Left kidney (tissue), 2 donors: ENCODE results near the gene ASAP2. TPM values are rescaled to one million over a fixed set of nuclear protein-coding genes. Genes with fewer than 3 reads are reported as not detected.

Experiments used
- DNase-seq: peaks from one replicate; pipeline ENCODE4 v3.0.0-alpha.2; 2013
- polyA plus RNA-seq: library from polyadenylated mRNA; unstranded; fragments of 120-200 nt; gene quantifications from one replicate; pipeline ENCODE4 v1.2.1, GENCODE V29; 2013; ENCODE audit not compliant: insufficient read length

Gene ASAP2
- polyA plus RNA-seq, 1 donor: 66.1 TPM

DNA sequence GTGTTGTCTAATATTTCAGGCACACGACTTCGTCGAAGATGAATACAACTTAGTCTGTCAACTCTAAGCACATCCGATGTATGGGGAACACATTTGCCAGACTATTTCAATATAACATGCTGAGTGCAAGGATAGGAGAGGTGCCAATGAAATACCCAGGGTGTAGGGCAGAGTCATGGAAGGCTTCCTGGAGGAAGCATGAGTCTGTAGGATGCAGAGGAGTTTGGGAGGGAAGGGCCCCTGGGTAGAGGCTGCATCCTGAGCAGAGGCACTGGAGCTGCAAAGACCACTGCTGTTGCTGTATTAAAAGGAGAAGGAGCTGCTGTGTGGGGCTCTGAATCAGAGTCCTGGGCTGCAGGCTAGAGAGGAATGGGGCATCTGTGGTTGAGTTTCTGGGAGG is 89.9 kb downstream of the ASAP2 start:
- no peak for DNase-seq

DNA sequence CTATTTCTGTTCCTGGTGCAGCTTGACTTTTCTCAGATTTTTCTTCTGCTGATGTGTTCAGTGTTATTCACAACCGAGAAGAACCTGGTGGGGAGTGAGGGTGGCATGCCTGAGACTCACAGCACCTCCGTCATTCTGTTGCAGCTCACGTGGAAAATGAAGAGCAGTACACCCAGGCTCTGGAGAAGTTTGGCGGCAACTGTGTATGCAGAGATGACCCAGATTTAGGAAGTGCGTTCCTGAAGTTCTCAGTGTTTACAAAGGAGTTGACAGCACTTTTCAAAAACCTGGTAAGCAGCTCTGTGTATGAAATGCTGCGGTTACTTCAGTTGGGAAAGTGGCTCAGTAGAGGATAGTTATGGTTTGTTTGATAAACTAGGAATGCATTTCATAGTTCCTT is 90.5 kb downstream of the ASAP2 start:
- DNase-seq: no peak

GRCh38 chr2:9297807-9298206 is 91.2 kb downstream of the ASAP2 start:
- DNase-seq: no peak

DNA sequence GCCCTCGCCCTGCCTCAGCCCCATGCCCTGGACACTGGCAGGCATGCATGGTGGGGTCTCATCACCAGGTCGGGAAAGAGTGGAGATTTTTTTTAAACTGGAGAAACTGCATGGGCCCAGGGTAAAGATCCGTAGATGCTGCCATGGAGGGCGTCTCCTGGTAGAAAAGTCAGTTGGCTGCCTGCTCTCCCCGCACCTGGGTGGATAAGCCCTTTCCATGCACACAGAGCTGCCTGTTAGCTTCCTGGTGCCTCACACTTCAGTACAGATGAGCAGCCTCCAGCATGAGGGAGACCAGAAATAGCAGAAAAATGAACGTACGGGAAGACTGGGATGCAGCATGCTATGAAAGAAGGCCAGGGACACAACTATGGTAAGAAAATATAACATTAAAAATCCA is 92.0 kb downstream of the ASAP2 start:
- no peak for DNase-seq

DNA sequence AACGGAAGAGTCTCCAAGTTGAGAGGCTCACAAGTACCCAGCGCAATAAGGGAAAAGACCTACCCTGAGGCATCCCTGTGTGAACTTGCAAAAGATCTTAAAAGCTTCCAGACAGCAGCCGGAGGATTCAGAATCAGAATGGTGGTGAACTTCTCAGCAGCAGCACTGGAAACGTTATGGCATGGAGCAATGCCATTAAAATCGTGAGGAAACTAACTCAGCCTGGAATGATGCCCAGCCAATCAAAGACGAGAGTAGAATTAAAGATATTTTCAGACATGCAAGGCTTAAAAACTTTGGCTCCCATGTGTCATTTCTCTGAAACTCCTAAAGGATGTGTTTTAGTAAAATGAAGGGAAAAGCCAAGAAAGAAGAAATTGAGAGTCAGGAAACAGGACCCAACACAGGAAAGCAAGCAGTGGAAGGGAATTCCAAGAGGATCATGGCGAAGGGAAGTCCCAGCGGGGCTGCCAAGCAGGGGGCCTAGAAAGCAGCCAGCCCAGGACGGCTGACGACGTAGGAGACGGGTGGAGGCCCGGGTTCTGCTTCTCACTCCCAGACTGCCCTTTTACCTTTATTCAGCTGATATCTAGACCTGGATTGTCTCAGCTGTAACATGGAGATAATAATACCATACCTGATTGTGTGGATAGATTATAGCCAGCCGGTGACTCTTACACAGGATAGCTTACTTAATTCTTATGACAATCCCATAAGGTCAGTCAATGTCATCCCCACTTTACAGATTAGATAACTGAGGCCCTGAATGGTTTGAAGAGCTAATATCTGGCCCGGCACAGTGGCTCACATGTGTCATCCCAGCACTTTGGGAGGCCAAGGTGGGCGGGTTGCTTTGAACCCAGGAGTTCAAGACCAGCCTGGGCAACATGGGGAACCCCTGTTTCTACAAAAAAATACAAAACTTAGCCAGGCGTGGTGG is 92.8 kb downstream of the ASAP2 start:
- DNase-seq: no peak

DNA sequence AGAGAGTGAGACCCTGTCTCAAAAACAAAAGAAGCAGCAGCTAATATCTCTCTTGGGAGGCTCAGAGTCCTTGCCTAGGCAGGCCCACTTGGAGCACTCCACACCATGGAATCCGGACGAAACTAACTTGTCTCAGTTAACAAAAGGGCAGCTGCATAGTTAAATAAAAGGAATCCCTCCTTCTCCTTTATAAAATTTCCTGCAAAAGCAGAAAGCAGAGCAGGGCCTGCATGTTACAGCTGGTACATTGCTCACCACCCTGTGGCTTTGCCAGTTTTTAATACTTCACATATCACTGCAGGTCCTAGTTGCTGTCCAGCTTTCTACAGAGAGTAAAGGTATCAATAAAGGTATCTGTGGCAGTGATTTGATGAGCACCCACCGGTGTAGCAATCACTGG is 93.6 kb downstream of the ASAP2 start:
- no peak for DNase-seq

DNA sequence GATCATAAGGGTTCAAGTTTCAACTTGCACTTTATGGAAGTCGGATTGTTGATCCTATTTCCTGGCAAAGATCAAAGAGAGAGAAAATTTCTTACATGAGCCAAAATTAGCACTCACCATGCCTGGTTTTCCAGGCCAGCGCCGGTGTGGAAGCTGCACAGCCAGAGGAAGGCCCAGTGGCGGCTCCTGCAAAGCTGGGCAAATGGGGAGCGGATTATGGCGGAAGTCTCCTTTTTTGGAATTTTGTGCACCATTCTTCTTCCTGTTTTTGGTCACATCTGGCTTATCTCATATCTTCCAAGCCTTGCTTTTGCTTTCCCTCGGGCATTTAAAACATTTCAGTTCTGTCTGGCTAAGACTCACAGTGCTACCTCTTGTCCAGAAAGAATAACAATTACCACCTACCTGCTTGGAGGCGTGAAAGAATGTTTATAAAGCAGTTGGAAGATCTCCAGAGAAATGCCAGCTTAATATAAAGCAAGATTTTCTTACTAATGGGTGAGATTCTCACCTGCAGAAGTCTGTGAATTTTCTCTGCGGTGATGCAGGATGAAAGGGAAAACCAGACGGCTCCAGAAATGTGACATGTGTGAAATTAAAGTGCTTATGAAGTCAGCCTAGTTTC is 94.3 kb downstream of the ASAP2 start:
- no peak for DNase-seq

- DNase-seq: no peak
These were observed 96.1 kb downstream of the ASAP2 start for GRCh38 chr2:9302755-9303154.

- no peak for DNase-seq
These were observed 97.1 kb downstream of the ASAP2 start for GRCh38 chr2:9303528-9304225.

DNA sequence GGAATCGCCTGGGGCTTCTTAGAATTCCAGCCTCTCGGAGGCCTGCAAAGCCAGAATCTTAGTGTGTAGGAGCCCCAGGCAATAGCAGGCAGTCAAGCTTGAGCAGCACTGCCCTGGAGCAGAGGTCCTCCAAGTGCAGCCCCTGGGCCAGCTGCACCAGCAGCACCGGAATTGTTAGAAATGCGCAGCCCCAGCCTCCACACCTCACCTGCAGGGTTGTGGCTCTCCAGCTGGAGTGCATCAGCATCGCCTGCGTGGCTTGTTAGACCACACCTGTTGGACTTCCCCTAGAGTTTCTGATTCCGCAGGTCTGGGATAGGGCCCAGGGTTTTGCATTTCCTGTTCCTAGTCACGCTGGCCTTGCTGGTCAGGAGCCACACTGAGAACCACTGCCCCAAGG is 100.3 kb downstream of the ASAP2 start:
- no peak for DNase-seq

DNA sequence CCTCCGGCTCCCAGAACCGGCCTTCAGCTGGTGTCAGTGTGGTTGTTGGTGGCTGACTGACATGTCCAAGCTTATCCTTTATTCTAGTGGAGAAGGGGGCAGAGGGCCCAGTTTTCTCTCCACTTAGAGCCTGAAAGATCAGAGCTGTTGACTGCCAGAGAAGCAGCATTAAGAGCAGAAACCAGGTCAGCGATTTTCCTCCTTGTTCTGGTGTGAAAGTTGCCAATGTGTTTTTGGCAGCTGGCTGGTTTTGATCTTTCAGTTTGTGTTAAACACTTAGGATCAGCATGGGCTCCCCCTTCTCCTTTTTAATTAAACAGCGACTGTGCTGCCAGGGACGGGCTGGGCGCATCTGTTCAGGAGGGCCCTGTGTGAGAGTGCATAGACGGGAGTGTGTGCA is 100.9 kb downstream of the ASAP2 start:
- no peak for DNase-seq

GRCh38 chr2:9308186-9308955 is 101.8 kb downstream of the ASAP2 start:
- no peak for DNase-seq

- DNase-seq: no peak
These were observed 102.5 kb downstream of the ASAP2 start for GRCh38 chr2:9309147-9309546.

- no peak for DNase-seq
These were observed 103.8 kb downstream of the ASAP2 start for GRCh38 chr2:9310377-9310776.

- no peak for DNase-seq
These were observed 104.2 kb downstream of the ASAP2 start for GRCh38 chr2:9310798-9311197.

DNA sequence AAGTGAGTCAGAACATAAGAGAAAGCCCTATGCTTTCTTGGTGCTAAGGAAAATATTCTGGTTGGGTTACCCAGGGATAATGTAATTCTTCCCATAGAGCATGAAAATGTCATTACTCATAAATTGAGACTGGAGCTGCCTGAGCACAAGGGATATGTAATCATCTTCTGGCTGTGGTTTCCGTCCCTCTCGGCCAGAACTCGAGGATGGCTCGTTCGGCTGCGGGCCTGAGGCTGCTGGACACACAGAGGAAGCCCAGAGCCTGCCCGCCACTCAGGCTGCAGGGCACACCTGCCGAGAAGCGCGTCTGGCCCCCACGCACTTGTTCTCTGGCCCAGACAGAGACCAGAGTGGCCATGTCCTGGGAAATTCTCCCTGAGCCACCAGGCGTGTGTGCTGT is 104.9 kb downstream of the ASAP2 start:
- DNase-seq: no peak

- DNase-seq: no peak
These were observed 106.0 kb downstream of the ASAP2 start for GRCh38 chr2:9312591-9312990.

DNA sequence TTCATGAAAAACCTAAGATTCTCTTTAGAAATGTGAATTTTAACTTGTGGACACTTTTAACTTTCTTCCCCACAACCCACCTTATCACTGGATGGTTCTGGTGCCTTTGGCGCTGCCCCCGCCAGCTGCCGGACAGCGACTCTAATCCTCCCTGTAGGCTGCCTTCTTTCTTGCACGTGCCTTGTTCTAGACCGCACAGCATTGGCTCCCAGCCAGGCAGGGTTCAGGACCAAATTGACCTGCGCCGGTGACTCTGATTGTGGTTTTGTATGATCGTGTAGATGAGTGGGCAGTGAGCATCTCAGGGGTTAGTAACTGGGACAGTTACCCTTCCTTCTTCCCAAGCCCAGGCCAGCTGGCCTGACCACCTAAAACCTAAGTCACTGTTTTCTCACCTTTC is 106.8 kb downstream of the ASAP2 start:
- no peak for DNase-seq

DNA sequence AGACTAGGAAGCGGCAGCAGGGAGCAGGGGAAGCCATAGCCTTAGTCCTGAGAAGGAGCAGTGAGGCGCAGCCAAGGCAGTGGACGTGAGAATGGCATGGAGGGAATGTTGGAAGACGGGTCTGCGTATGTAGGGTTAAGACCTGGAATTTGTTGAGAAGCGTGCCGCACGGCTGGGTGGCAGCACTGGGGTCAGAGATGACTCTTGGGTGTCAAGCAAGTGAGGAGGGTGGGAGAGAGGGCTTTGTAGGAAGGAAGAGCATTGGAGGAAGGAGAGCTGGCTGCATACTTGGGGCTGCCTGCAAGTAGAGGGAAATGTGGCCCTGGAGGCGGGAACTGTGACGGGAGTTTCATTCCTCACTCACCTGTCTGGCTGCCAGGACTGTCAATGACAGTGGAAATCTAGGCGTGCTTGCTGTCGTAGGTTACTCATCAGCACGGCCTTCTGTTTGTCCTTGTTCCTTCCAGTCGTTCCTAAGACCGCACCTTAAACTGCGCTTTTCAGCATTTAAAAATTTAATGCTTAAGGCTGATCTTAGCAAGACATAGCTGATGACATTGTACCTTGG is 108.8 kb downstream of the ASAP2 start:
- no peak for DNase-seq

DNA sequence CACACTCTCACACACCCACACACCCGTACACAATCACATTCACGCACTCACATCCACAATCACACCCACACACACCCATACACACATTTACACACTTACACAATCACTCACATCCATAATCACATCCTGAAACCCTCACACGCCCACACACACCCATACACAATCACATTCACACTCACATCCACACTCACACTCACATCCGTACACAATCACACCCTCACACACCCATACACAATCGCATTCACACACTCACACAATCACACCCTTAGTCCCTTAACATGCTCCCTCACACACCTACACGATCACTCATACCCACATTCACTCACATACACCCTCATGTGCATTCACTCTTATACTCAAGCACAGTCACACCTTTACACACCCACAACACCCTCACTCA is 110.9 kb downstream of the ASAP2 start:
- no peak for DNase-seq

GRCh38 chr2:9318461-9319337 is 112.1 kb downstream of the ASAP2 start:
- no peak for DNase-seq
